Measurements from ENCODE around the gene TC2N.

The TC2N gene

GRCh38 chr14:91843437-91843836, 23.9 kb downstream of the TC2N start:
- no peak overlapping the region for H3K9ac ChIP-seq (ENCODE audit: insufficient read length, low read depth)
- H3K27me3 ChIP-seq (ENCODE audit: insufficient read depth, insufficient read length): no peaks in the 10 kb centered on the region
- TF ChIP-seq YY1 (IDR thresholded peaks at IDR 0.05; ENCODE audit: insufficient read depth, insufficient read length) (no peak), SUZ12 (IDR thresholded peaks at IDR 0.05; ENCODE audit: extremely low read depth, insufficient read depth, insufficient read length) (no peak), ZNF274 (IDR thresholded peaks at IDR 0.05; ENCODE audit: low read depth, low read length) (no peak)
- no peaks in the 10 kb centered on the region for H3K36me3 ChIP-seq (ENCODE audit: insufficient read depth, insufficient read length, low read length)
- H3K4me1 ChIP-seq (ENCODE audit: insufficient read depth, insufficient read length): no peaks in the 10 kb centered on the region
- H3K9me3 ChIP-seq (ENCODE audit: insufficient read depth, low read length): no peaks in the 10 kb centered on the region
- H3K4me3 ChIP-seq (ENCODE audit: insufficient read length, low read depth): no peak overlapping the region
- DNase-seq (ENCODE audit: low read depth, low spot score): no peak

GRCh38 chr14:91841065-91841464, 26.3 kb downstream of the TC2N start:
- Histone ChIP-seq H3K9ac (ENCODE audit: insufficient read length, low read depth) (no peak overlapping the region), H3K9me3 (ENCODE audit: insufficient read depth, low read length) (no peaks in the 10 kb centered on the region), H3K4me1 (ENCODE audit: insufficient read depth, insufficient read length) (no peaks in the 10 kb centered on the region), H3K36me3 (ENCODE audit: insufficient read depth, insufficient read length, low read length) (no peaks in the 10 kb centered on the region), H3K4me3 (ENCODE audit: insufficient read length, low read depth) (no peak overlapping the region), H3K27me3 (ENCODE audit: insufficient read depth, insufficient read length) (peaks cover 6% of the 10 kb centered on the region)
- DNase-seq (ENCODE audit: low read depth, low spot score): no peak
- TF ChIP-seq YY1 (IDR thresholded peaks at IDR 0.05; ENCODE audit: insufficient read depth, insufficient read length) (no peak), ZNF274 (IDR thresholded peaks at IDR 0.05; ENCODE audit: low read depth, low read length) (no peak), SUZ12 (IDR thresholded peaks at IDR 0.05; ENCODE audit: extremely low read depth, insufficient read depth, insufficient read length) (no peak)

GRCh38 chr14:91839749-91840148, 27.6 kb downstream of the TC2N start:
- DNase-seq (ENCODE audit: low read depth, low spot score): no peak
- no peaks in the 10 kb centered on the region for H3K36me3 ChIP-seq (ENCODE audit: insufficient read depth, insufficient read length, low read length)
- no peak for TF ChIP-seq ZNF274 (IDR thresholded peaks at IDR 0.05; ENCODE audit: low read depth, low read length)
- no peak for TF ChIP-seq YY1 (IDR thresholded peaks at IDR 0.05; ENCODE audit: insufficient read depth, insufficient read length)
- TF ChIP-seq SUZ12 (IDR thresholded peaks at IDR 0.05; ENCODE audit: extremely low read depth, insufficient read depth, insufficient read length): no peak

GRCh38 chr14:91837076-91837475, 30.3 kb downstream of the TC2N start:
- Histone ChIP-seq H3K4me3 (ENCODE audit: insufficient read length, low read depth) (peak overlapping the region; percentile 41), H3K9ac (ENCODE audit: insufficient read length, low read depth) (peak overlapping the region; percentile 47), H3K27me3 (ENCODE audit: insufficient read depth, insufficient read length) (peaks cover 19% of the 10 kb centered on the region), H3K9me3 (ENCODE audit: insufficient read depth, low read length) (no peaks in the 10 kb centered on the region), H3K36me3 (ENCODE audit: insufficient read depth, insufficient read length, low read length) (no peaks in the 10 kb centered on the region), H3K4me1 (ENCODE audit: insufficient read depth, insufficient read length) (no peaks in the 10 kb centered on the region)
- no peak for TF ChIP-seq SUZ12 (IDR thresholded peaks at IDR 0.05; ENCODE audit: extremely low read depth, insufficient read depth, insufficient read length)
- TF ChIP-seq YY1 (IDR thresholded peaks at IDR 0.05; ENCODE audit: insufficient read depth, insufficient read length): no peak
- no peak for TF ChIP-seq ZNF274 (IDR thresholded peaks at IDR 0.05; ENCODE audit: low read depth, low read length)
- DNase-seq (ENCODE audit: low read depth, low spot score): no peak

More at GRCh38 chr14:91839749-91840148, 27.6 kb downstream of the TC2N start:
- Histone ChIP-seq H3K27me3 (ENCODE audit: insufficient read depth, insufficient read length) (peaks cover 17% of the 10 kb centered on the region), H3K4me1 (ENCODE audit: insufficient read depth, insufficient read length) (no peaks in the 10 kb centered on the region), H3K9ac (ENCODE audit: insufficient read length, low read depth) (no peak overlapping the region), H3K4me3 (ENCODE audit: insufficient read length, low read depth) (no peak overlapping the region), H3K9me3 (ENCODE audit: insufficient read depth, low read length) (no peaks in the 10 kb centered on the region)

- Histone ChIP-seq H3K4me3 (ENCODE audit: insufficient read length, low read depth) (peak overlapping the region; percentile 48), H3K4me1 (ENCODE audit: insufficient read depth, insufficient read length) (no peaks in the 10 kb centered on the region), H3K36me3 (ENCODE audit: insufficient read depth, insufficient read length, low read length) (no peaks in the 10 kb centered on the region), H3K27me3 (ENCODE audit: insufficient read depth, insufficient read length) (peaks cover 19% of the 10 kb centered on the region), H3K9me3 (ENCODE audit: insufficient read depth, low read length) (no peaks in the 10 kb centered on the region), H3K9ac (ENCODE audit: insufficient read length, low read depth) (peak overlapping the region; percentile 63)
- TF ChIP-seq YY1 (IDR thresholded peaks at IDR 0.05; ENCODE audit: insufficient read depth, insufficient read length) (no peak), SUZ12 (IDR thresholded peaks at IDR 0.05; ENCODE audit: extremely low read depth, insufficient read depth, insufficient read length) (peak; percentile 45), ZNF274 (IDR thresholded peaks at IDR 0.05; ENCODE audit: low read depth, low read length) (no peak)
- peak; percentile 52 for DNase-seq (ENCODE audit: low read depth, low spot score)
Observed at GRCh38 chr14:91835920-91836843, 31.2 kb downstream of the TC2N start.

- Histone ChIP-seq H3K9me3 (ENCODE audit: insufficient read depth, low read length) (no peaks in the 10 kb centered on the region), H3K9ac (ENCODE audit: insufficient read length, low read depth) (peak overlapping the region; percentile 63), H3K27me3 (ENCODE audit: insufficient read depth, insufficient read length) (peaks cover 19% of the 10 kb centered on the region), H3K4me1 (ENCODE audit: insufficient read depth, insufficient read length) (no peaks in the 10 kb centered on the region), H3K4me3 (ENCODE audit: insufficient read length, low read depth) (peak overlapping the region; percentile 48), H3K36me3 (ENCODE audit: insufficient read depth, insufficient read length, low read length) (no peaks in the 10 kb centered on the region)
- DNase-seq (ENCODE audit: low read depth, low spot score): no peak
- TF ChIP-seq ZNF274 (IDR thresholded peaks at IDR 0.05; ENCODE audit: low read depth, low read length) (no peak), SUZ12 (IDR thresholded peaks at IDR 0.05; ENCODE audit: extremely low read depth, insufficient read depth, insufficient read length) (no peak), YY1 (IDR thresholded peaks at IDR 0.05; ENCODE audit: insufficient read depth, insufficient read length) (no peak)
Observed at GRCh38 chr14:91835197-91835919, 32.0 kb downstream of the TC2N start.

- Histone ChIP-seq H3K36me3 (ENCODE audit: insufficient read depth, insufficient read length, low read length) (no peaks in the 10 kb centered on the region), H3K4me3 (ENCODE audit: insufficient read length, low read depth) (no peak overlapping the region), H3K27me3 (ENCODE audit: insufficient read depth, insufficient read length) (peaks cover 19% of the 10 kb centered on the region), H3K9ac (ENCODE audit: insufficient read length, low read depth) (no peak overlapping the region), H3K9me3 (ENCODE audit: insufficient read depth, low read length) (no peaks in the 10 kb centered on the region), H3K4me1 (ENCODE audit: insufficient read depth, insufficient read length) (no peaks in the 10 kb centered on the region)
- TF ChIP-seq ZNF274 (IDR thresholded peaks at IDR 0.05; ENCODE audit: low read depth, low read length): no peak
- TF ChIP-seq YY1 (IDR thresholded peaks at IDR 0.05; ENCODE audit: insufficient read depth, insufficient read length): no peak
- no peak for TF ChIP-seq SUZ12 (IDR thresholded peaks at IDR 0.05; ENCODE audit: extremely low read depth, insufficient read depth, insufficient read length)
- no peak for DNase-seq (ENCODE audit: low read depth, low spot score)
Observed at GRCh38 chr14:91834571-91834970, 32.8 kb downstream of the TC2N start.
